Body of pancreas (tissue), 4 donors: ENCODE results near the gene FMOD. TPM values are rescaled to one million over a fixed set of nuclear protein-coding genes. Genes with fewer than 3 reads are reported as not detected.
A peak's percentile ranks its signal among the peaks of the same experiment; 100 is the strongest.

Experiments used
- ATAC-seq: fragments of 150-250 bp; one replicate; pipeline ENCODE4 v1.9.1; 2016
- DNase-seq, 4 donors: peaks; one replicate each; pipeline ENCODE4 v3.0.0-alpha.2; 2019
- H3K27ac ChIP-seq, 4 donors: fragments of 200-600 bp; sonication (generic); 1 replicate in 3 of 4; 2 replicates in 1 of 4; pipeline versions ENCODE4 v1.5.1 to v1.6.1; 2016 to 2019; ENCODE audit warnings: mild to moderate bottlenecking in 1 of 4, mixed read lengths in 1 of 4, moderate library complexity in 1 of 4
- H3K27me3 ChIP-seq, 2 donors: fragments of 200-600 bp; sonication (generic); one replicate each; pipeline ENCODE4 v1.6.0; 2016; ENCODE audit warnings: mild to moderate bottlenecking in 1 of 2
- H3K36me3 ChIP-seq, 2 donors: fragments of 200-600 bp; sonication (generic); replicated peaks in 1 of 2; 2 replicates each; pipeline ENCODE4 v1.5.1; 2016; ENCODE audit warnings: low read depth in 2 of 2; ENCODE audit not compliant: insufficient read depth in 1 of 2
- H3K4me1 ChIP-seq: fragments of 200-600 bp; sonication (generic); one replicate; pipeline ENCODE4 v1.6.0; 2016
- H3K4me3 ChIP-seq, 2 donors: fragments of 200-600 bp; sonication (generic); 1 replicate in 1 of 2; 2 replicates in 1 of 2; pipeline ENCODE4 v1.5.1; 2016 to 2019
- H3K9me3 ChIP-seq, 3 donors: fragments of 200-600 bp; sonication (generic); 1 replicate in 2 of 3; 2 replicates in 1 of 3; pipeline ENCODE4 v1.5.1; 2016
- POLR2A ChIP-seq, 3 donors: fragments of 450-650 bp; IDR thresholded peaks; one replicate each; pipeline ENCODE4 v1.6.1; 2016; ENCODE audit warnings: antibody characterized with exemption in 3 of 3, mild to moderate bottlenecking in 2 of 3
- WGBS, 2 donors: methylation state at CpG; one replicate each; pipeline ENCODE4 v1.1.5; 2017; 5-methylcytosine and 5-hydroxymethylcytosine counted together
- intact Hi-C: fragments of 100-400 bp; cut with DNase I; formaldehyde crosslinking; loops from one replicate; pipeline ENCODE4 v1.15.1; 2023
- total RNA-seq, 2 donors: library from RNA; depleted of rRNA; stranded (reverse); fragments of >200 nt; gene quantifications; one replicate each; pipeline ENCODE4 v1.1.0, GENCODE V29; 2016
- TF ChIP-seq, protein P1 (sequence below), 7 experiments: fragments of 450-650 bp in 4 of 7; fragments of 200-600 bp in 3 of 7; sonication (generic) in 3 of 7; IDR thresholded peaks; one replicate each; pipeline ENCODE4 v1.5.1; 2016 to 2019; ENCODE audit warnings: antibody characterized with exemption in 7 of 7

Gene FMOD
- total RNA-seq, 2 donors from 2014 or later: 14.2 to 18.7 TPM

DNA sequence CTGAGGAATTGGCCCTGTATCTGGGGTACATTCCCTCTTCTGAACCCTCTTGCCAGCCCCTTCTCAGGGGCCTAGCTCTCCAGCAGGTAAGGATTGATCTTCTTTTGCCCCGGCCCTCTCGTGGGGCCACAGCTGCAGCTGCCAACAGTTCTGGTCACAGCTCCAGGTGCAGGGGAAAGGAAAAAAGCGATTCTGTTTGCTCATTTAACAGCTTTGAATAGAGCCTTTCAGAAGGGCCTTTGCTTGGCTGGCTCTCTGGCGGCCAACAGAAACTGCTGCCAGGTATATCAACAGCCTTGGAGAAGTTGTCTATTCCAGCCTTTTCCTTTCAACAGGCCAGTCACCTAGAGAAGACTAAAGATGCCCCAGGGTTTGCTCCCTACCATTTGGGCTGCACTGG is 16.1 kb upstream of the FMOD start:
- DNase-seq: peak in 1 of 4 donors; percentile 17

GRCh38 chr1:203366476-203366875 is 15.6 kb upstream of the FMOD start:
- H3K27me3 ChIP-seq: no peaks in the 10 kb centered on the region
- no peak overlapping the region for H3K27ac ChIP-seq
- no peak for TF ChIP-seq POLR2A (IDR thresholded peaks at IDR 0.05)
- TF ChIP-seq, protein P1, sequence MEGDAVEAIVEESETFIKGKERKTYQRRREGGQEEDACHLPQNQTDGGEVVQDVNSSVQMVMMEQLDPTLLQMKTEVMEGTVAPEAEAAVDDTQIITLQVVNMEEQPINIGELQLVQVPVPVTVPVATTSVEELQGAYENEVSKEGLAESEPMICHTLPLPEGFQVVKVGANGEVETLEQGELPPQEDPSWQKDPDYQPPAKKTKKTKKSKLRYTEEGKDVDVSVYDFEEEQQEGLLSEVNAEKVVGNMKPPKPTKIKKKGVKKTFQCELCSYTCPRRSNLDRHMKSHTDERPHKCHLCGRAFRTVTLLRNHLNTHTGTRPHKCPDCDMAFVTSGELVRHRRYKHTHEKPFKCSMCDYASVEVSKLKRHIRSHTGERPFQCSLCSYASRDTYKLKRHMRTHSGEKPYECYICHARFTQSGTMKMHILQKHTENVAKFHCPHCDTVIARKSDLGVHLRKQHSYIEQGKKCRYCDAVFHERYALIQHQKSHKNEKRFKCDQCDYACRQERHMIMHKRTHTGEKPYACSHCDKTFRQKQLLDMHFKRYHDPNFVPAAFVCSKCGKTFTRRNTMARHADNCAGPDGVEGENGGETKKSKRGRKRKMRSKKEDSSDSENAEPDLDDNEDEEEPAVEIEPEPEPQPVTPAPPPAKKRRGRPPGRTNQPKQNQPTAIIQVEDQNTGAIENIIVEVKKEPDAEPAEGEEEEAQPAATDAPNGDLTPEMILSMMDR (IDR thresholded peaks at IDR 0.05): no peak
- H3K36me3 ChIP-seq: no peaks in the 10 kb centered on the region
- ATAC-seq: no peak
- H3K9me3 ChIP-seq: no peaks in the 10 kb centered on the region
- DNase-seq: no peak
- 77 to 81% methylated on average over 3 of the region's 3 CpGs for WGBS, 2 donors
- intact Hi-C loops: no loop called here
- no peak overlapping the region for H3K4me3 ChIP-seq
- H3K4me1 ChIP-seq: peaks cover 9% of the 10 kb centered on the region

More for the DNA sequence above, 16.1 kb upstream of the FMOD start:
- H3K27ac ChIP-seq: no peak overlapping the region
- TF ChIP-seq, protein P1 (IDR thresholded peaks at IDR 0.05): no peak
- no peak for TF ChIP-seq POLR2A (IDR thresholded peaks at IDR 0.05)
- H3K9me3 ChIP-seq: no peaks in the 10 kb centered on the region
- ATAC-seq: peak; percentile 38
- H3K4me3 ChIP-seq: no peak overlapping the region
- intact Hi-C loops: no loop called here
- peaks cover 9% of the 10 kb centered on the region for H3K4me1 ChIP-seq
- no peaks in the 10 kb centered on the region for H3K27me3 ChIP-seq
- WGBS, 2 donors: 20 to 23% methylated on average over 2 to 4 of the region's 4 CpGs
- no peaks in the 10 kb centered on the region for H3K36me3 ChIP-seq

DNA sequence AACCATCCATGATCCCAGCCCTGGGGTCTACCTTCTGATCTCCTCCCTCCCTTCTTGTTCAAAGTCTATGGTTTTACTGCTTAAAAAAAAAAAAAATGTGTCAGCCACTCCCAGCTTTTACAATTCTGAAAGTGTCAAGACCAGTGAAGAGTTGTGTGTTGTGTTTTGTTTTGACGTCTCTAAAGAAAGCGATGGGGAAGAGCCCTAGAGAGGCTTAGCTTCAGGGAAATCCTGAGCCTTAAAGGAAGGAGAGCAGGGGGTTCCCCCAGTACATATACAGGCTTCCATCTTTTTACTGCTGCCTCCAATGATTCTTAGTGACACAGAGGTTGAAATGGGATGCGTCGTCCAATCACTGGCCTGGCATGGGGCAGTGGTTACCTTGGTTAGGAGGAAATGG is 13.9 kb upstream of the FMOD start:
- H3K27me3 ChIP-seq: no peaks in the 10 kb centered on the region
- H3K9me3 ChIP-seq: no peaks in the 10 kb centered on the region
- ATAC-seq (no peak), DNase-seq (no peak)
- intact Hi-C loops: no loop called here
- TF ChIP-seq, protein P1 (IDR thresholded peaks at IDR 0.05): no peak
- no peak for TF ChIP-seq POLR2A (IDR thresholded peaks at IDR 0.05)
- WGBS, 2 donors: 66 to 87% methylated on average over 4 of the region's 4 CpGs
- no peaks in the 10 kb centered on the region for H3K36me3 ChIP-seq
- H3K4me1 ChIP-seq: peaks cover 9% of the 10 kb centered on the region
- H3K27ac ChIP-seq: no peak overlapping the region
- no peak overlapping the region for H3K4me3 ChIP-seq

- TF ChIP-seq POLR2A (IDR thresholded peaks at IDR 0.05): no peak
- intact Hi-C loops: no loop called here
- H3K9me3 ChIP-seq: no peaks in the 10 kb centered on the region
- no peak for ATAC-seq
- H3K36me3 ChIP-seq: no peaks in the 10 kb centered on the region
- H3K4me3 ChIP-seq: no peak overlapping the region
- peaks cover 13% of the 10 kb centered on the region for H3K4me1 ChIP-seq
- DNase-seq: no peak
- H3K27ac ChIP-seq: no peak overlapping the region
- H3K27me3 ChIP-seq: no peaks in the 10 kb centered on the region
- 73 to 84% methylated on average over 13 of the region's 13 CpGs for whole genome bisulfite sequencing, 2 donors
Measured at GRCh38 chr1:203364094-203364801, 13.3 kb upstream of the FMOD start.

GRCh38 chr1:203362720-203363025 is 11.8 kb upstream of the FMOD start:
- H3K27ac ChIP-seq: no peak overlapping the region
- intact Hi-C loops: no loop called here
- H3K4me3 ChIP-seq: no peak overlapping the region
- TF ChIP-seq, protein P1 (IDR thresholded peaks at IDR 0.05): no peak
- TF ChIP-seq POLR2A (IDR thresholded peaks at IDR 0.05): no peak
- no peaks in the 10 kb centered on the region for H3K9me3 ChIP-seq
- DNase-seq (no peak), ATAC-seq (no peak)
- peaks cover 18% of the 10 kb centered on the region for H3K4me1 ChIP-seq
- no peaks in the 10 kb centered on the region for H3K36me3 ChIP-seq
- no peaks in the 10 kb centered on the region for H3K27me3 ChIP-seq
